Activated gamma-delta T cell treated with Interleukin-2 at 50 U/mL for 16 hours (primary cell): ENCODE data around the gene COL7A1.
A peak's percentile ranks its signal among the peaks of the same experiment; 100 is the strongest.
"Not testable (repeated sequence)": the region's sequence is repeated elsewhere in the genome, so short reads cannot be mapped to it uniquely, and the experiment has no call there.

Experiments used
- DNase-seq: peaks from one replicate; pipeline ENCODE4 v3.0.0-alpha.2; 2020

COL7A1 gene

DNA sequence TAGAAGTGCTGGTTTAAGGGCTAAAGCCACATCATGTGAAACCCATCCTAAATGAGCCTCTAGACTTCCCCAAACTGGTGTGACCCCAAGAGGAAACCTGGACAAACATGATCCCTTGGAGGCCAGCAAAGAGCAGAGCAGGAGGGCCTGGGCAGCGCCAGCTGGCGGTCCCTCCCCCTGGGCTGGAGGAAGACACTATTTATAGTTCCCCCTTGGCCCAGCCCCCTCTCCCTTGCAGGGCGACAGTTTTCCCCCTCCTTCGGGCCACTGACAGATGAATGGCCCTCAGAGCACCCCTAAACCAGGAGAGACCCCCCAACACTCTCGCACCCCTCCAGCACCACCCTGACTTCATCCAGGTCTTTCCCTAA is 34.5 kb downstream of the COL7A1 start:
- DNase-seq: no peak

- no peak for DNase-seq
These were observed 36.5 kb downstream of the COL7A1 start for GRCh38 chr3:48558493-48559134.

DNA sequence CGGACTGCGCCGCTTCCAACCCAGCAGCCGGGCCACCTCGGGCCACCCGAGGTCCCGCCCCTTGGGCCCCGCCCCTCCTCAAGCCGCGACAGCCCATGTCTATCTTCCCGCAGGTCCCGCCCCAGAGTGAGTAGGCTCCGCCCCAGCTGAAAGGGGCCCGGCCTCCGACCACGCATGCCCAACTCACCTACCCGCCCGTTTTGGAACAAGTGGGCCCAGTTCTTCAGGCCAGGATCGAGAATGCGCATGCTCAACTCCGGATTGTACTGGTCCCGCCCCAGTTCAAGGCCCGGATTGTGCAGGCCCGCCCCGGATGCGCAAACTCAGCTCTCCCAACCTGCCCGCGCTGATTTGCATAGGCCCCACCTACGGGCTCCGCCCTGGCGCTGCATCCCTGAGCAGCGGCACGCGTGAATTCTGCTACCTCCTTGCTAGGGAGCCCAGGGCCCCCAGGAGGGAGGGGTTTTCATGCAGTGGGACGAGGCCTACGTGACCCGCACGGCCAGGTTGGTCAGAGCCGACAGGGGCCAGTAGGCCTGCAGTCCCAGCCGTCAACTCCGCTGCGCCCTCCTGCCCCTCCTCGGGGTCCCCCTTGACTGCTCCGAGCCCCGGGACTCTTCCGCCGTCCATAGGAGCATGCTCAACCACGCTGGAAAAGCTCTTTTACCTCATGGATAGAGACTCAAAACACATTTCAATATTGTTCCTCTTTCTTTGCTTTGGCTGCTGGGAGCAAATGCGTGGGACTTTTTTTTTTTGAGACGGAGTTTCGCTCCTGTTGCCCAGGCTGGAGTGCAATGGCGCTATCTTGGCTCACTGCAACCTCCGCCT is 38.1 kb downstream of the COL7A1 start, which contains the start of gene PFKFB4:
TSS of gene PFKFB4 (minus strand) at position 8 of the 831 bp plus-strand sequence. CDS start 26 bp downstream, outside the sequence.
- peak; percentile 99 for DNase-seq

DNA sequence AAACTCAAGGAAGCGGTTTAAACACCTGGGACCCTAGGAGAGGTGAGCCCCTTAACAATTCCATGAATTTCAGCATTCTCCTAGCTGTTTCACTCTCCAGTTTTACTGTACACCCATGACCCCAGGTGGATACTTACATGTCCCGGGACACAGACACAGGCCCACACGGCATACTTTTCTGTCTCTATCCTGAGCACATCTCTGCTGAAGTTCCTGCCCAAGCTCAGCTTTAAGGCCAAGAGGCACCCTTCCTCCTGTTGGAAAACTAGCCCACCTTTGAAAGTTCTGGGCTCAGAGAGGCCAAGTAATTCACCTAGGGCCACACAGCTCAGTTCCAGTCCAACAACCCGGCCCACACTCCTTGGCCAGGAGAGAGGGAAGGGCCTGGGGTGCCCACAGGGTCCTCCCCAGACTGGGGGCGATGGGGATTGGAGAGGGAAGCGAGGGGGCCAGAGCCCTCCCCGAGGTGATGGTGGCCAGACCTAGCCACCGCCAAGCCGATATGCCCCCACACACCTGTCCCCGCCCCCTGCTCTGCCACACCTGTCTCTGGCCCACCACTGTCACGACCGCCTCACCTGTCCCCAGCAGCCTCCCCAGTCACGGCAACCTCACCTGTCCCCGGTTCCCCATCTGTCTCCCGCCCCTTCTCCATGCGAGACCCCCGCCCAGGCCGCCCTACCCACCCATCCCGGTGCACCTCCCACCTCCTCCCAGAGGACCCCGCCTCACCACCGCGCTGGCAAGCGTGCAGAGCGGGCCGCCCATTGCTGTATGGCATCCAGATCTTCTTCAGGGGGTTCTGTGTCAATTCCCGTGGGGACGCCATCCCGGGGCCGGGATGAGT is 39.0 kb downstream of the COL7A1 start:
- no peak for DNase-seq

GRCh38 chr3:48555231-48555948 is 39.7 kb downstream of the COL7A1 start:
- DNase-seq: no peak

GRCh38 chr3:48553886-48554845 is 41.0 kb downstream of the COL7A1 start:
- no peak for DNase-seq

GRCh38 chr3:48553361-48553760 is 41.8 kb downstream of the COL7A1 start:
- no peak for DNase-seq

GRCh38 chr3:48552111-48552951 is 42.8 kb downstream of the COL7A1 start:
- DNase-seq: no peak

DNA sequence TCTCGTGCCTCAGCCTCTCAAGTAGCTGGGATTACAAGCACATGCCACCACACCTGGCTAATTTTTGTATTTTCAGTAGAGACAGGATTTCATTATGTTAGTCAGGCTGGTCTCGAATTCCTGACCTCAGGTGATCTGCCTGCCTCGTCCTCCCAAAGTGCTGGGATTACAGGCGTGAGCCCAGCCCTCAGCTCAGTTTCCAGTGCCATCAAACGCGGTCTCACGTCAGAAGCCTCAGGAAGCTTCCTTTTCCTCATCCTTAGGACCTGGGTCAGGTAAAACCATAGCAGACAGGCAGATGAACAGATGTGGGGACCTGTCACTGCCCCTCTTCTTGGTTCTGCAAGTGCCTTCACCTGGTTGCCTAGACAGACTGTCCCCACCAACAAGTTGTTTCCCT is 43.5 kb downstream of the COL7A1 start:
- not testable (repeated sequence) for DNase-seq

GRCh38 chr3:48548729-48549705 is 46.1 kb downstream of the COL7A1 start:
- DNase-seq: peak; percentile 87

DNA sequence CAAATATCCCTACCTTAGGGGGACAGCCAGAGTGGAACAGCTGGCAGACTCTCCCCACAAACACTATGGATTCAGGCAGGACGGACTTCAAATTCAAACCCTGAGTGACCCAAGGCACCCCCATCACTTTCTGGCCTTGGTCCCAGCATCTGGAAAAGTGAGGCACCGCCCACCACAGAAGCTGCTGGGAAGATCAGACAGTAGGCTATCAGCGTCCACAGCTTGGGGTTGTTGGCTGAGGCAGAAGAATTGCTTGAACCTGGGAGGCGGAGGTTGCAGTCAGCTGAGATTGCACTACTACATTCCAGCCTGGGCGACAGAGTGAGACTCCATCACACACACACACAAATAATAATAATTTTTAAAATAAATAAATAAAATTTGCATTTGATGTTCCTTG is 47.0 kb downstream of the COL7A1 start:
- no peak for DNase-seq

GRCh38 chr3:48546203-48546829 is 48.8 kb downstream of the COL7A1 start:
- no peak for DNase-seq

GRCh38 chr3:48544141-48544540 is 51.0 kb downstream of the COL7A1 start:
- DNase-seq: no peak

GRCh38 chr3:48543271-48543866 is 51.8 kb downstream of the COL7A1 start:
- no peak for DNase-seq

DNA sequence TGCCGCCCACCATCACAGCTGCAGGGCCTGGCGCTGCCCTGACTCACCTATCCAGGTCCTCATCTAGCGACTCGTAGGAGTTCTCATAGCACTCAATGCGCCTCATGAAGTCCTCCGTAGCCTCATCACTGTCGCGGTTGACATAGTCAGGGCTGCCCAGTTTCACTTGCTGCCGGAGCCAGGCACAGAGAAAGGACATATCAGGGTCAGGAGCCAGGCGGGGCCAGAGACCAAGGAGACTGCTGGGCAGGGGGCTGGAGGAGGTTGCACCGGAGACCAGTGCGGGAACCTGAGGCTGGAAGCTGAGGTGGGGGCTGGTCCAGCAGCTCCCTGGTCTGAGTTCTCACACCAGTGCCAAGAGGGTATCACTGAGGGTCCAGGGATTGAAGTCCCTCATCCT is 56.7 kb downstream of the COL7A1 start:
- no peak for DNase-seq

GRCh38 chr3:48536785-48537184 is 58.3 kb downstream of the COL7A1 start:
- DNase-seq: no peak

- DNase-seq: no peak
These were observed 59.0 kb downstream of the COL7A1 start for GRCh38 chr3:48536116-48536515.

DNA sequence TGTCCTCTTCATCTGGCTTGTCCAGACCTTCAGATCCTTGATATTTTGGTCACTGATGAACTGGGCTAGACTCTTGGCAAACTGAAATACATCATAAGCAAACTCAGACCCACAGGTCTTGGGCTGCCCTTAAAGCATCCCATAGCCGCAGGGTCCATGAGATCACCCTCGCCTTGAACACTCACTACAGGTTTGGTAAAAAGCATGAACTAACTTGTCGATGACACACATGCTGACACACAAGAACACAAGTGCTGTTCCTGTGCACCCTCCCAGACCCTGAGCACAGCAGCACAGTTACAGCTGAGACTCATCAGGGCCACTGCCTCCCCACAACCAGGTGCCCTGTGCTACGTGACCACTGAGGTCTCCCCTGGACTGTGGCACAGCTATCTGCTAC is 59.6 kb downstream of the COL7A1 start:
- no peak for DNase-seq
